ENCODE results near the gene CERS2. TPM values are rescaled to one million over a fixed set of nuclear protein-coding genes. Genes with fewer than 3 reads are reported as not detected.

The CERS2 gene
- total and polyA plus RNA-seq, 2 of the 13 experiments (the other 11 are each of a cell fraction or from before 2014, with no cell fraction given): 269 to 298 TPM

DNA sequence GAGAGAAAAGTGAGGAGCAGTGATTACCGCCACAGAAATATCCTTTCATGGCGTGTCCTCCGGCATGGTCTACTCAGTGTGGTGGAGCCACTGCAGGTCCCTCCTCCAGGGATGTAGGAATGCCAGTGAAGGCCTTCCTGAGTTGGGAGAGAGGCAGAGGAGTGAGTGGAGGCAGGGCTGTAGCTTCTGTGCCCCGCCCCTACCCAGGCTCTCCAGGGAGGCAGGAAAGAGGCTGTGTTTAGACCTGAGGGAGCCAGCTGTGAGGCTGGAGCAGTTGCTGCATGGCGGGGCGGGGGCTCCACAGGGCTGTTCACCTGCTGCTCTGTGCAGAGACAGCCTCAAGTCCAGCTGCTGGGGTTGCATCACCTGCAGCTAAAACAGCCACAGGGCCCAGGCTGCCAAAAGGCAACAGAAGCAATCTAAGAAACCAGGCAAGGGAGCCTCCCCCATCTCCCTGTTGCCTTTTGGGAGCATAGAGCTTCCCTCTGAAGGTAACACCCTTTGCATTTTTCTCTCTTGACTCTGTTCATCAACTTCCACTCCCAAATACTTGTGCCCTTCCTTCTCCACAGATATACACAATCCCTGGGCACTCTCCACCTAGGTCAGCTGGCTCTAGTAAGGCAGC, 6.7 kb upstream of the CERS2 start (continued):
- TF ChIP-seq, protein P1, sequence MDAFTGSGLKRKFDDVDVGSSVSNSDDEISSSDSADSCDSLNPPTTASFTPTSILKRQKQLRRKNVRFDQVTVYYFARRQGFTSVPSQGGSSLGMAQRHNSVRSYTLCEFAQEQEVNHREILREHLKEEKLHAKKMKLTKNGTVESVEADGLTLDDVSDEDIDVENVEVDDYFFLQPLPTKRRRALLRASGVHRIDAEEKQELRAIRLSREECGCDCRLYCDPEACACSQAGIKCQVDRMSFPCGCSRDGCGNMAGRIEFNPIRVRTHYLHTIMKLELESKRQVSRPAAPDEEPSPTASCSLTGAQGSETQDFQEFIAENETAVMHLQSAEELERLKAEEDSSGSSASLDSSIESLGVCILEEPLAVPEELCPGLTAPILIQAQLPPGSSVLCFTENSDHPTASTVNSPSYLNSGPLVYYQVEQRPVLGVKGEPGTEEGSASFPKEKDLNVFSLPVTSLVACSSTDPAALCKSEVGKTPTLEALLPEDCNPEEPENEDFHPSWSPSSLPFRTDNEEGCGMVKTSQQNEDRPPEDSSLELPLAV (CRISPR knock-in tag; conservative IDR thresholded peaks at IDR 0.05; ENCODE audit: low read depth): no peak
- peak; percentile 22; the same call in 1 of the 2 replicates for TF ChIP-seq ETV5 (CRISPR knock-in tag; IDR thresholded peaks at IDR 0.05; ENCODE audit: borderline replicate concordance)
- peak; percentile 32; the same call in 1 of the 2 replicates for TF ChIP-seq ZNF691 (CRISPR knock-in tag; IDR thresholded peaks at IDR 0.05; ENCODE audit: borderline replicate concordance, low read depth)
- peak; percentile 63; the same call in 1 of the 3 replicates for TF ChIP-seq MXI1 (IDR thresholded peaks at IDR 0.05; ENCODE audit: borderline replicate concordance, low read depth, low read length)
- no peak for TF ChIP-seq ZNF737 (CRISPR knock-in tag; IDR thresholded peaks at IDR 0.05; ENCODE audit: borderline replicate concordance)
- TF ChIP-seq TERF1 (CRISPR knock-in tag; IDR thresholded peaks at IDR 0.05): no peak
- TF ChIP-seq U2AF1 (optimal IDR thresholded peaks at IDR 0.05; ENCODE audit: low read depth, low read length): no peak
- TF ChIP-seq ZNF740 (CRISPR knock-in tag; IDR thresholded peaks at IDR 0.05): no peak
- TF ChIP-seq, protein P2, sequence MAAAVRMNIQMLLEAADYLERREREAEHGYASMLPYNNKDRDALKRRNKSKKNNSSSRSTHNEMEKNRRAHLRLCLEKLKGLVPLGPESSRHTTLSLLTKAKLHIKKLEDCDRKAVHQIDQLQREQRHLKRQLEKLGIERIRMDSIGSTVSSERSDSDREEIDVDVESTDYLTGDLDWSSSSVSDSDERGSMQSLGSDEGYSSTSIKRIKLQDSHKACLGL (CRISPR knock-in tag; IDR thresholded peaks at IDR 0.05): no peak
- no peak for TF ChIP-seq FOXK1 (CRISPR knock-in tag; IDR thresholded peaks at IDR 0.05; ENCODE audit: borderline replicate concordance, low read depth)
- no peak for TF ChIP-seq SRF (IDR thresholded peaks at IDR 0.05; ENCODE audit: low read depth, low read length)
- TF ChIP-seq ZIK1 (CRISPR knock-in tag; IDR thresholded peaks at IDR 0.05; ENCODE audit: borderline replicate concordance, low read depth): no peak
- TF ChIP-seq GTF3A (CRISPR knock-in tag; conservative IDR thresholded peaks at IDR 0.05): no peak
- no peak for TF ChIP-seq ZNF644 (CRISPR knock-in tag; IDR thresholded peaks at IDR 0.05; ENCODE audit: low read depth)
- no peak for TF ChIP-seq ZNF205 (CRISPR knock-in tag; IDR thresholded peaks at IDR 0.05)
- TF ChIP-seq ZNF775 (CRISPR knock-in tag; IDR thresholded peaks at IDR 0.05; ENCODE audit: borderline replicate concordance): no peak
- no peak for TF ChIP-seq SYNCRIP (IDR thresholded peaks at IDR 0.05; ENCODE audit: insufficient read depth, low read depth, low read length)
- TF ChIP-seq ZNF660 (CRISPR knock-in tag; IDR thresholded peaks at IDR 0.05; ENCODE audit: borderline replicate concordance, low read depth): no peak
- no peak for TF ChIP-seq GPBP1L1 (CRISPR knock-in tag; IDR thresholded peaks at IDR 0.05)
- peak; percentile 12; the same call in 1 of the 2 replicates for TF ChIP-seq CTCF (CRISPR knock-in tag; IDR thresholded peaks at IDR 0.05)
